ENCODE data around the gene ARHGAP11A.
"Not testable (repeated sequence)": the region's sequence is repeated elsewhere in the genome, so short reads cannot be mapped to it uniquely, and the experiment has no call there.

- TF ChIP-seq EZH2phosphoT487 (IDR thresholded peaks at IDR 0.05; ENCODE audit: insufficient read depth, low read depth); EZH2 (IDR thresholded peaks at IDR 0.05; ENCODE audit: insufficient read depth, poor library complexity, severe bottlenecking): not testable (repeated sequence)
These were observed 36.8 kb upstream of the ARHGAP11A start for GRCh38 chr15:32578482-32578881.

Measured in GM23248 (cell line).